Activated T-cell treated with anti-CD3 and anti-CD28 coated beads, Interleukin-2, amount 50 U/mL, for 48 hours (primary cell): ENCODE data around the gene LRRC43.

ENCODE experiments used
- DNase-seq, 2 experiments: peaks; one replicate each; pipeline ENCODE4 v3.0.0-alpha.2; 2020

LRRC43 gene

DNA sequence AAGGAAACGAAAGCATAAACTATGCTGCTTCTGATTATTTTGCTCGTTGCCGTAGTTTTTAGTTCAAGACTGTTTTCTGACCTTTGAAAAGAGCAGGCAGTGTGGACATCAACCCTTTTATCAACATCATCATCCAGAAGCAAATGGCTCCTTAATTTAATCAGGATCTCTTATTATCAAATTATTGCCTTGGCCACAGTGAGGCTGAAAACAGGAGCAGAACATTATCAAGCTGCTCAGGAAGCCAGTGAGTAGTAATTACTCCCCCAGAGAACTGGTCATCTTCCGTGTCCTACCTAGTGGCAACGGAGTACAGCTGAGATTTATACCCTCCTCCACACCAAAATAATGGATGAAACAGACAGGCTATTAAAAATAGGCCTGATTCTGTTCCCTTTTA is 45.2 kb downstream of the LRRC43 start:
- DNase-seq, result no peak

DNA sequence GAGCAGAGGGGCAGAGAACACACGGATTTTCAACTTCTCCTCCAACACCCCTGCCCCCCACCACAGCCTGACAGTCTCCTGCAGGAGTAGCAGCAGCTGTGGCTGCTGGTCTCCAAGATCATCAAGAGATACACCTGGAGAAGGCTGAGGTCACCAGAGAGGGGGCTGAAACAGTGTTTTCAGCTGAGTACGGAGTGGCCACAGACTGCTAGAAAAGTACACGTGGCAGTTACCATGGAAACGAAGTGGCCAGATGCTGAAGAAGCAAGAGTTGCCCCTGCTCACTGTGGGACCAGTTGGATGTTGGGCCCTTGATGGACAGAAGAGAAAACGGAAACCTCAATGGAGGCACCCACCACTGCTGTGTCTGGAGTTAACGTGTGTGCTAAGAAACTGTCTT is 47.9 kb downstream of the LRRC43 start:
- no peak for DNase-seq

DNA sequence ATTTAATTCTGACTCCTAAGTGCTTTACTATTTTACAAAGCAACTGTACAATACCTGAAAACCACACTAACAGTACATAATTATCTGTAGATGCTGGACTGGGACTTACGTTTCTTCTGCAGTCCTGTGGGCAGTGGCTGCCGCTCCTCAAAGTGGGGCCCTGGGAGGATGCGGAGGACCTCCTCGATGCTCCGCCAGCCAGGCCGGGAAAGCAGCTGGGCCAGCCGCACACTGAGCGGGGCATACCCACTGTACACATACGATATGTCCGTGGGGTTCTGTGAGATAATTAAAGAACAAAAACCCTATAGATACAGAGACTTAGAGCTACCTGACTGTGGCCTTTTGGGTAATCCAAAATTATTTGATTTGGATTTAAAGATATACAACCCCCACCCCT is 49.8 kb downstream of the LRRC43 start:
- DNase-seq, result no peak

GRCh38 chr12:122235741-122236140 is 52.8 kb downstream of the LRRC43 start:
- no peak for DNase-seq

- DNase-seq, result no peak
Measured at GRCh38 chr12:122238861-122239260, 55.9 kb downstream of the LRRC43 start.

- DNase-seq, result no peak
Measured at GRCh38 chr12:122243965-122244364, 61.0 kb downstream of the LRRC43 start.

DNA sequence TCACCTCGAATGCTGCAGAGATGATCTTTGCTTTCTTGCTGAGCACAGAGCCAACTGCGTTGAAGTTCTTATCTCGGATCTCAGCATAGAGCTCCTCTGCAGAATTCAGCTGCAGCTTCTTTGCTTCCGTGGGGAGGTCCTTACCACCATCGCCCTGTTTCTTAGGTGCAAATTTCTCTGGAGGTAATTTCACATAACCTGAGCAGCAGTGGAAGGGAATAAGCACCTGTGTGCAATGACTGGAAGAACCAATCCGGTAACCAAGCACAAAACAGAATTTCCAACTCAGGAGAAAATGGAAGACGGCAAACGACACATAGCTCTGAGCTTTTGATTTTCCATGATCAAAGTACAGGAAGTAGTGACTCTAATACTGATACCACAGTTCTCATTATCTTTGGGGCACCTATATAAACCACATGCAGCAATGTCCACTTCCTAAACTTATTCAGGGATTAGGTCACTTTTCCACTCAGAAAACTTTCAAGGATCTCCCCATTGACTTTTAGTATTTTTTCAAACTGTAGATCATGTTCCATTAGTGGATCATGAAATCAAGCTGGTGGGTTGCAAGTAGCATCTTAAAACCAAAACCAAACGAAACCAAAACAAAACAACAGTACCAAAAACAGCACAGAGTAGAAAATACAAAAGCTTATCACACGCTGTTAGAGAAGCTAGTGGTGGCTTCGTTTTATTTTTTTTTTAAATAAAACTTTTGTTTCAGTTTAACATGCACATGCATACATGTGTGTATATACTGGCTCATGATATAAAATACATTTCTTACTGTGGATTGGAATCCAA is 61.8 kb downstream of the LRRC43 start:
- peak in 1 of 2 experiments; percentile 27 for DNase-seq

- DNase-seq, result no peak
Measured at GRCh38 chr12:122245553-122245952, 62.6 kb downstream of the LRRC43 start.

- no peak for DNase-seq
Measured at GRCh38 chr12:122250047-122250446, 67.1 kb downstream of the LRRC43 start.

- no peak for DNase-seq
Measured at GRCh38 chr12:122250536-122250935, 67.6 kb downstream of the LRRC43 start.
